ENCODE measurements around the gene NR3C1.

DNA sequence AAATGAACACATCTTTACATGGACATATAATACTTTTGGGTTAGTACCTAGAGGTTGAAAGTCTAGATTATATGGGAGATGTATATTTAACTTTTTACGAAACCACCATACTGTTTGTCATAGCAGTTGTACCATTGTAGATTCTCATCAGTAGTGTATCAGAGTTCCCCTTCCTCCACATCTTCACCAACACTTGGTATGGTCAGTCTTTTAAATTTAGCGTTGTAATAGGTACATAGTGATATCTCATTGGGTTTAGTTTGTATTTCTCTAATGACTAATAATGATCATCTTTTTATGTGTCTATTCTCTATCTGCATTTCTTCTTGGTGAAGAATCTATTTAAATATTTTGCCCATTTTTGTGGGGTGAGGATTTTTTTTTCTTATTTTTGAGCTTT lies 137.5 kb downstream of the NR3C1 start:
- no peak for TF ChIP-seq EZH2 (IDR thresholded peaks at IDR 0.05; ENCODE audit: low read length)
- TF ChIP-seq CTCF (optimal IDR thresholded peaks at IDR 0.05 in 1 of 3, IDR thresholded peaks at IDR 0.05 in 1 of 3, conservative IDR thresholded peaks at IDR 0.05 in 1 of 3; ENCODE audit: extremely low read depth in 1 of 3, insufficient read depth in 2 of 3, low read length in 3 of 3) = no peak

All from keratinocyte (primary cell).